Measurements from ENCODE around the gene ZNF587B. TPM values are rescaled to one million over a fixed set of nuclear protein-coding genes. Genes with fewer than 3 reads are reported as not detected.
"Not testable (repeated sequence)": the region's sequence is repeated elsewhere in the genome, so short reads cannot be mapped to it uniquely, and the experiment has no call there.

The ZNF587B gene
- polyA plus RNA-seq, 2 donors: 3.1 to 5.7 TPM

DNA sequence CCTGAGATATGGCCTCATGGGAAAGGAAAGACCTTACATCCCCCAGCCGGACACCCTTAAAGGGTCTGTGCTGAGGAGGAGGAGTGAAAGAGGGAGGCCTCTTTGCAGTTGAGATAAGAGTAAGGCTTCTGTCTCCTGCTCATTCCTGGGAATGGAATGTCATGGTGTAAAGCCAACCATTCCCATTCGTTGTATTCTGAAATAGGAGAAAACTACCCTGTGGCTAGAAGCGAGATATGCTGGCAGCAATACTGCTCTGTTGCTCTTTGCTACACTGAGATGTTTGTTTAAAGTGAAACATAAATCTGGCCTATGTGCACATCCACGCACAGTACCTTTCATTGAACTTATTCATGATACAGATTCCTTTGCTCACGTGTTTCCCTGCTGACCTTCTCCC is 783 bp upstream of the ZNF587B start:
- peaks cover 0 to 2% of the 10 kb centered on the region in 2 donors for H3K36me3 ChIP-seq (ENCODE audit: control insufficient read depth in 2 of 2, insufficient read depth in 2 of 2, low read length in 1 of 2)
- no peak overlapping the region for H3K4me3 ChIP-seq (ENCODE audit: low read depth in 1 of 2, low read length in 2 of 2)
- no peaks in the 10 kb centered on the region for H3K9me3 ChIP-seq (ENCODE audit: control insufficient read depth in 2 of 2, insufficient read depth in 1 of 2, low read depth in 1 of 2, low read length in 1 of 2)
- no peaks in the 10 kb centered on the region for H3K4me1 ChIP-seq (ENCODE audit: control insufficient read depth in 2 of 2, insufficient read depth in 2 of 2, low read length in 1 of 2)
- H3K27ac ChIP-seq (ENCODE audit: low read depth in 2 of 2, low read length in 1 of 2): no peak overlapping the region
- WGBS, 2 donors: 83 to 85% methylated on average over 5 of the region's 5 CpGs
- H3K27me3 ChIP-seq (ENCODE audit: control insufficient read depth in 1 of 2, insufficient read depth in 2 of 2, low read length in 2 of 2): no peaks in the 10 kb centered on the region

DNA sequence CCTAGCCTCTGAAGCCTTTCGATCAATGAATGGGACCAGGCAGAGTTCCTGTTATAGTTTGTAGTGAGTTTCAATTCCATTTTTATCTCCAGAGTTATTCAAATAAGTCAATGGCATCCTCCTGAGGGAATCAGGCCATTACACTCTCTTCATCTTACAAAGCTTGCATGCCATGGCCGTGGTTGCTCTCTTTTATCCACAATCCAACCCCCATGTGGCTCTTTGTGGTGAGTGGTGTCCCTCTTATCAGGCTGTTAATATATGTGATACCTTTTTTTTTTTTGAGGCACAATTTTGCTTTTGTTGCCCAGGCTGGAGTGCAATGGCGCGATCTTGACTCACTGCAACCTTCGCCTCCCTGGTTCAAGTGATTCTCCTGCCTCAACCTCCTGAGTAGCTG is 6.9 kb downstream of the ZNF587B start:
- not testable (repeated sequence) for H3K27ac ChIP-seq (ENCODE audit: low read depth in 2 of 2, low read length in 1 of 2); H3K36me3 ChIP-seq (ENCODE audit: control insufficient read depth in 2 of 2, insufficient read depth in 2 of 2, low read length in 1 of 2); H3K4me1 ChIP-seq (ENCODE audit: control insufficient read depth in 2 of 2, insufficient read depth in 2 of 2, low read length in 1 of 2); H3K9me3 ChIP-seq (ENCODE audit: control insufficient read depth in 2 of 2, insufficient read depth in 1 of 2, low read depth in 1 of 2, low read length in 1 of 2); H3K4me3 ChIP-seq (ENCODE audit: low read depth in 1 of 2, low read length in 2 of 2); H3K27me3 ChIP-seq (ENCODE audit: control insufficient read depth in 1 of 2, insufficient read depth in 2 of 2, low read length in 2 of 2)
- 94 to 97% methylated on average over 5 of the region's 5 CpGs for WGBS, 2 donors

DNA sequence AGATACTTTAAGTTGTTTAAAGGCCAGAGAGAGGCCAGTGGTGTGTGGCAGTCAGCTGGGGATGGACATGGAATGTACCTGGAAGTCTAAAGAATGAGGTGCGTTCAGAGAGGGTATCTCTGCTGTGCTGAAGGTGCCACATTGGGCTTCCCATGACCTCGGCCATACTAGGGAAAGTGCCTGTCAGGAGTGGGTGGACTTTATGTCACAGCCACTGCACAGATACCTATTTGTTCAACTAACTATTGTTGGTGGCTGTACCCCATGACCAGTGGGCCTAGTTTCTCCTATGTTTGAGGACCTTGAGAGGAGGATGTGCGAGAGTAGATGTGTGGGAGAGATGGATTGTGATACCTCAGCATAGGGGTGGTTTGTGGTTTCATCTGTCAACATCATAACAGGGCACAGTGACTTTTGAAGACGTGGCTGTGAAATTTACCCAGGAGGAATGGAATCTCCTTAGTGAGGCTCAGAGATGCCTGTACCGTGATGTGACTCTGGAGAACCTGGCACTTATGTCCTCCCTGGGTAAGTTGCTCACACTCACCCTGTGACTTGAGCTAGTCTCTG is 8.6 kb downstream of the ZNF587B start:
- 88 to 90% methylated on average over 4 to 5 of the region's 5 CpGs for WGBS, 2 donors
- not testable (repeated sequence) for H3K4me1 ChIP-seq (ENCODE audit: control insufficient read depth in 2 of 2, insufficient read depth in 2 of 2, low read length in 1 of 2); H3K4me3 ChIP-seq (ENCODE audit: low read depth in 1 of 2, low read length in 2 of 2); H3K36me3 ChIP-seq (ENCODE audit: control insufficient read depth in 2 of 2, insufficient read depth in 2 of 2, low read length in 1 of 2); H3K9me3 ChIP-seq (ENCODE audit: control insufficient read depth in 2 of 2, insufficient read depth in 1 of 2, low read depth in 1 of 2, low read length in 1 of 2); H3K27me3 ChIP-seq (ENCODE audit: control insufficient read depth in 1 of 2, insufficient read depth in 2 of 2, low read length in 2 of 2); H3K27ac ChIP-seq (ENCODE audit: low read depth in 2 of 2, low read length in 1 of 2)

DNA sequence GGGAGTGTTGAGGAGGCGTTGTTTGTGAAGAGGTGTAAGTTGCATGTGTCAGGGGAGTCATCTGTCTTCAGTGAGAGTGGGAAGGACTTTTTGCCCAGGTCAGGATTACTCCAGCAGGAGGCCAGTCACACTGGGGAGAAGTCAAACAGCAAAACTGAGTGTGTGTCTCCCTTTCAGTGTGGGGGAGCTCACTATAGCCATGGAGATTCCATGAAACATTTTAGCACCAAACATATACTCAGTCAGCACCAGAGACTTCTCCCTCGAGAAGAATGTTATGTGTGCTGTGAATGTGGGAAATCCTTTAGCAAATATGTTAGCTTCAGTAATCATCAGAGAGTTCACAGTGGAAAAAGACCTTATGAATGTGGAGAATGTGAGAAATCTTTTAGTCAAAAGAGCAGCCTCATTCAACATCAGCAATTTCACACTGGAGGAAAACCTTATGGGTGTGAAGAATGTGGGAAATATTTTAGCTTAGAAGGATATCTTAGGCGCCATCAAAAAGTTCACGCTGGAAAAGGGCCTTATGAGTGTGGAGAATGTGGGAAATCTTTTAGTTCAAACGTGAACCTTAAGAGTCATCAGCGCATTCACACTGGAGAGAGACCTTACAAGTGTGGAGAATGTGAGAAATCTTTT is 11.1 kb downstream of the ZNF587B start:
- peaks cover 4% of the 10 kb centered on the region in 2 donors for H3K36me3 ChIP-seq (ENCODE audit: control insufficient read depth in 2 of 2, insufficient read depth in 2 of 2, low read length in 1 of 2)
- H3K4me1 ChIP-seq (ENCODE audit: control insufficient read depth in 2 of 2, insufficient read depth in 2 of 2, low read length in 1 of 2): no peaks in the 10 kb centered on the region
- no peak overlapping the region for H3K27ac ChIP-seq (ENCODE audit: low read depth in 2 of 2, low read length in 1 of 2)
- H3K4me3 ChIP-seq (ENCODE audit: low read depth in 1 of 2, low read length in 2 of 2): no peak overlapping the region
- WGBS, 2 donors: 72 to 81% methylated on average over 6 of the region's 6 CpGs
- H3K9me3 ChIP-seq (ENCODE audit: control insufficient read depth in 2 of 2, insufficient read depth in 1 of 2, low read depth in 1 of 2, low read length in 1 of 2): no peaks in the 10 kb centered on the region
- H3K27me3 ChIP-seq (ENCODE audit: control insufficient read depth in 1 of 2, insufficient read depth in 2 of 2, low read length in 2 of 2): no peaks in the 10 kb centered on the region

DNA sequence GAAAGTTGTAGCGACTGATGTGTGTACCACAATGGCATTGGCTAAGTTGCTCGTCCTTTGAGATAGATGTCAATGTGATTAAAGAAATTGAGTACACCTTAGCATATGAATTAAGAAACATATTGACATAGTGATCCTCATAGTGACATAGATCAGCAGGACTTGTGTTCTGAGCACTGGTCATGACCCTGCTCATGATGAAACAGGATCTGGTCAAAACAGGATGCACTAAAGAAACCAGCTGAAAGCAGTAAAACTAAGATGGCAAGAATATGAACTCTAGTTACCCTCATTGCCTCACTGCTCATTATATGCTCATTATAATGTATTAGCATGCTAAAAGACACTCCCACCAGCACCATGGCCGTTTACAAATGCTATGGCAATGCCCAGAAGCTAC is 17.1 kb downstream of the ZNF587B start:
- not testable (repeated sequence) for H3K4me1 ChIP-seq (ENCODE audit: control insufficient read depth in 2 of 2, insufficient read depth in 2 of 2, low read length in 1 of 2); H3K27ac ChIP-seq (ENCODE audit: low read depth in 2 of 2, low read length in 1 of 2); H3K4me3 ChIP-seq (ENCODE audit: low read depth in 1 of 2, low read length in 2 of 2); H3K36me3 ChIP-seq (ENCODE audit: control insufficient read depth in 2 of 2, insufficient read depth in 2 of 2, low read length in 1 of 2); H3K27me3 ChIP-seq (ENCODE audit: control insufficient read depth in 1 of 2, insufficient read depth in 2 of 2, low read length in 2 of 2); H3K9me3 ChIP-seq (ENCODE audit: control insufficient read depth in 2 of 2, insufficient read depth in 1 of 2, low read depth in 1 of 2, low read length in 1 of 2)
- 82 to 88% methylated on average over 3 of the region's 3 CpGs for WGBS, 2 donors

DNA sequence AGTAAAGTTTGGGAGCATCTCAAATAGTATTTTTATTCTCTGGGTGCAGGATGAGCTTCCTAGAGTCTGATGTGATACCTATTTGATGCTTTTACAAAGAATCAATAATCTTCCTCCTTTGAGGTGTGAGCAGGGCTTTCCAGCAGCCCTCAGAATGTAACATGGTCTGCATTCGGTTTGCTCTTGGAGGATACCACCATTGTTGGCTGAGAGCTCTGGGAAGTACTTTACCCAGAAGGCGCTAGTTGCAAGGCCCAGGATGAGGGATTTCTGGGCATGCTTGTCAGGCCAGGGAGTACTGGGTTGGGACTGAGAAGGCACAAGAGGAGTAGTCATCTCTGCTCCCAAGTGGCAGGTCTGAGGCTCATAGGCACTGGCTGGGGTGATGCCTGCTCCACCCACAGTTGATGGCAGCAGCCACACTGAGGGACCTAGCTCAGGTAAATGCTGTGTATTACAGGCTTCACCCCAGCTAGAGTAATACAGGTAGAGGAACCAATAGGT is 19.1 kb downstream of the ZNF587B start:
- H3K27me3 ChIP-seq (ENCODE audit: control insufficient read depth in 1 of 2, insufficient read depth in 2 of 2, low read length in 2 of 2); H3K9me3 ChIP-seq (ENCODE audit: control insufficient read depth in 2 of 2, insufficient read depth in 1 of 2, low read depth in 1 of 2, low read length in 1 of 2); H3K36me3 ChIP-seq (ENCODE audit: control insufficient read depth in 2 of 2, insufficient read depth in 2 of 2, low read length in 1 of 2); H3K4me1 ChIP-seq (ENCODE audit: control insufficient read depth in 2 of 2, insufficient read depth in 2 of 2, low read length in 1 of 2); H3K27ac ChIP-seq (ENCODE audit: low read depth in 2 of 2, low read length in 1 of 2): not testable (repeated sequence)
- peak overlapping the region in 1 of 2 donors; percentile 95 for H3K4me3 ChIP-seq (ENCODE audit: low read depth in 1 of 2, low read length in 2 of 2)
- WGBS, 2 donors: 90 to 91% methylated on average over 2 of the region's 2 CpGs

DNA sequence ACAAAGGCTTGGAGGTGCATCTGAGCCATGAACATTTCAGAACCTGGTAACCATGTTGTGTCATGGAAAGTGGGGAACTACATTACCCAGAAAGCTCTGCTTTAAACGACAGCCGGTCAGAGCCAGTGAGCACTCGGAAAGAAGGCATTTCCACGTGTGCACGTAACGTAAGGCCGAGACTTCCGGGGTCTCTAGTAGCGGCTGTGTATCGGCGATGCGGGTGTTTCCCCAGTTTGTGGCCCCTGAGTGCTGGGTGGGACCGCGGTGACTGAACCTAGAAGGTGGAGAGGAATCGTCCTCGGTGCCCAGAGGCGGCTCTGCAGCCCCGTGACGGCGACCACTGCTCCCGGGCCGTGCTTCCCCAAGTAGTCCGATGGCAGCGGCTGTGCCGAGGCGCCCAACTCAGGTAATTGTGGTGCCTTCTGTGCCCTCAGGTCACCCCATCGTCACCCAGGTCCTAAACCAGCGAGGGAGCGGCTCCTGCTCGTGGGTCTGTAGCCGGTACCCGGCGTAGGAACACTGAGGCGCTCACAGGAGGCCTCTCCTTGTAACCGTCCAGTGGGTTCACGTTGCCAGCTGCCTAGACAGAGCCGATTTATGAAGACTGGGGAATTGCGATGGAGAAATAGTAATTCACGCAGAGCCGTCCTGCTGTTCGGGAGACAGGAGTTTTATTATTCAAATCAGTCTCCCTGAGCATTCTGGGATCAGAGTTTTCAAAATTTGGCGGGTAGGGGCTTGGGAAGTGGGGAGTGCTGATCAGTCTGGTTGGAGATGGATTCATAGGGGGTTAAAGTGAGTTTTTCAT is 19.8 kb downstream of the ZNF587B start, which contains the start of gene ZNF587:
TSS of gene ZNF587 (plus strand) at position 194 of the 808 bp plus-strand sequence. CDS start at position 374, 180 bp downstream.
- not testable (repeated sequence) for H3K9me3 ChIP-seq (ENCODE audit: control insufficient read depth in 2 of 2, insufficient read depth in 1 of 2, low read depth in 1 of 2, low read length in 1 of 2); H3K36me3 ChIP-seq (ENCODE audit: control insufficient read depth in 2 of 2, insufficient read depth in 2 of 2, low read length in 1 of 2); H3K27me3 ChIP-seq (ENCODE audit: control insufficient read depth in 1 of 2, insufficient read depth in 2 of 2, low read length in 2 of 2); H3K4me1 ChIP-seq (ENCODE audit: control insufficient read depth in 2 of 2, insufficient read depth in 2 of 2, low read length in 1 of 2)
- Histone ChIP-seq H3K4me3 (ENCODE audit: low read depth in 1 of 2, low read length in 2 of 2) (peak within 1 kb of the TSS; percentile 67 to 95), H3K27ac (ENCODE audit: low read depth in 2 of 2, low read length in 1 of 2) (peak within 1 kb of the TSS; percentile 47 to 90)
- WGBS, 2 donors: 0% methylated on average over 36 to 42 of the region's 42 CpGs

DNA sequence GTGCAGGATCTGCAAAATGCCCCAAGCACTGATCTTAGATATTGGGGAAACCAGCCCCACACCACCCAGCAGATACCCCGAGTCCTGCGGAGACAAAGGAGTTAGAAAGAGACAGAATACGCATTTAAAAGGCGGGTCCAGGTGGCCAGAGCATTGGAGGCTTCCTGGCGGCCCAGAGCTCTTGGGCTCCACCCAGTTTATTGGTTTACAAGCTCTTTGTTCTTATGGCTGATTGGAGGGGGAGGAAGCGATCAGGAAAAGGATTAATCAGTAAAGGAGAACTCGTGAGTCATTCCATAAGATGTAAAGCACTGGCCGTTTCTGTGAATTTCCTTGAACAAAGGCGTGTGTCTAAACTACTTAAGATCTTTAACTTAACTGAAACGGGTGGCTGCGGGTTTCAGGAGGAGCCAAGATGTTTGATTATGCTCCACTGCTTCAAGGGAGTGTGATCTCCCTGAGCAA is 20.5 kb downstream of the ZNF587B start:
- 8 to 11% methylated on average over 11 of the region's 11 CpGs for WGBS, 2 donors
- H3K27ac ChIP-seq (ENCODE audit: low read depth in 2 of 2, low read length in 1 of 2): peak overlapping the region; percentile 47 to 90

DNA sequence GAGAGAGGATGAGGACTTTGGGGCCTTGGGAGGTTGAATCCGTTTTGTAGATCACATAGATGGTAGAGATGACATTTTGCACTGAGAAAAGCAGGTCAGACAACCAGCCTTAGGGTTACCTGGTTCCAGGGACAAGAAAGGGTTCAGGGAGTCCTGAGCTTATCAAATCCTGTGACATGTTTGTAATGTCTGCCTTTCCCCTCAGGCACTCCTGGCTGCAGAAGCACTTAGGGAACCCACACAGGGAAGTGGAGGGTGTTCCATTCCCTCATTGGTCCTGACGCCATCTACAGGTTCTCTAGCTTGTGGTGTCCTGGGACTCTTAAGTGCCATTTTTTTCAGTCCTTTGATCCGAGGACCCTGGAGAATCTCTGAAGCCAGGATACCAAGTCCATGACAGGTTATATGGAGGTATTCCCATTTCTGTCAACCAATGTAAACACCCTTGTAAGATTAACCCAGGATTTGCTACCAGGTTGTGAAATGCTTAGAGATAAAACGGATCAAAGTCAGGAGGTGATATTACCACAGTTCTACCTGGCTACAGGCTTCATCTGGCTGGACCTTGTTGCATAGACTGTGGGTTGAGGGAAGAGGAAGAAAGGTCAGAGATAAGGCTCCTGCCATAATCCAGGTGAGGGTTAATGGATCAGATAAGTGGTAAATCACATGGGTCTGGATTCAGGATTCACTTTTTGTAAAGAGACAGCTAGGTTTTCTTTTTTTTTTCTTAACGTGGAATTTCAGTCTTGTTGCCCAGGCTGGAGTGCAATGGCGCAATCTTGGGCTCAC is 21.9 kb downstream of the ZNF587B start:
- not testable (repeated sequence) for H3K27ac ChIP-seq (ENCODE audit: low read depth in 2 of 2, low read length in 1 of 2); H3K9me3 ChIP-seq (ENCODE audit: control insufficient read depth in 2 of 2, insufficient read depth in 1 of 2, low read depth in 1 of 2, low read length in 1 of 2); H3K4me3 ChIP-seq (ENCODE audit: low read depth in 1 of 2, low read length in 2 of 2); H3K4me1 ChIP-seq (ENCODE audit: control insufficient read depth in 2 of 2, insufficient read depth in 2 of 2, low read length in 1 of 2); H3K27me3 ChIP-seq (ENCODE audit: control insufficient read depth in 1 of 2, insufficient read depth in 2 of 2, low read length in 2 of 2)
- peaks cover 4 to 16% of the 10 kb centered on the region in 2 donors for H3K36me3 ChIP-seq (ENCODE audit: control insufficient read depth in 2 of 2, insufficient read depth in 2 of 2, low read length in 1 of 2)
- 80 to 84% methylated on average over 4 to 6 of the region's 6 CpGs for WGBS, 2 donors

More for the DNA sequence above, 20.5 kb downstream of the ZNF587B start:
- H3K9me3 ChIP-seq (ENCODE audit: control insufficient read depth in 2 of 2, insufficient read depth in 1 of 2, low read depth in 1 of 2, low read length in 1 of 2): peaks cover under 1 to 2% of the 10 kb centered on the region in 2 donors
- H3K4me3 ChIP-seq (ENCODE audit: low read depth in 1 of 2, low read length in 2 of 2): peak overlapping the region; percentile 67 to 95
- peaks cover 0 to 3% of the 10 kb centered on the region in 2 donors for H3K4me1 ChIP-seq (ENCODE audit: control insufficient read depth in 2 of 2, insufficient read depth in 2 of 2, low read length in 1 of 2)
- peaks cover 4 to 6% of the 10 kb centered on the region in 2 donors for H3K36me3 ChIP-seq (ENCODE audit: control insufficient read depth in 2 of 2, insufficient read depth in 2 of 2, low read length in 1 of 2)
- no peaks in the 10 kb centered on the region for H3K27me3 ChIP-seq (ENCODE audit: control insufficient read depth in 1 of 2, insufficient read depth in 2 of 2, low read length in 2 of 2)
